Aorta (tissue), 5 donors: Measurements from ENCODE around the gene PSMD1. TPM values are rescaled to one million over a fixed set of nuclear protein-coding genes. Genes with fewer than 3 reads are reported as not detected.
"Not testable (repeated sequence)": the region's sequence is repeated elsewhere in the genome, so short reads cannot be mapped to it uniquely, and the experiment has no call there.

Experiments used
- ATAC-seq: fragments of 200-7000 bp; cut with Tn5 transposase; one replicate; pipeline ENCODE4 v1.9.1; 2022; ENCODE audit warnings: moderate library complexity; ENCODE audit not compliant: low FRiP score
- DNase-seq, 2 donors: peaks; one replicate each; pipeline ENCODE4 v3.0.0-alpha.2; 2020
- H3K27ac ChIP-seq, 2 donors: one replicate each; pipeline ENCODE4 v1.5.1; 2013; ENCODE audit warnings: low read length in 2 of 2, mild to moderate bottlenecking in 2 of 2, moderate library complexity in 2 of 2, control low read depth in 1 of 2, inconsistent platforms in 1 of 2, low read depth in 1 of 2
- H3K27me3 ChIP-seq, 2 donors: one replicate each; pipeline ENCODE4 v1.6.1; 2013; ENCODE audit warnings: control low read depth in 1 of 2, low read length in 1 of 2, mild to moderate bottlenecking in 1 of 2, moderate library complexity in 1 of 2; ENCODE audit not compliant: insufficient read depth in 2 of 2, control insufficient read depth in 1 of 2
- H3K36me3 ChIP-seq, 2 donors: one replicate each; pipeline ENCODE4 v1.6.1; 2013; ENCODE audit warnings: control low read depth in 1 of 2, low read length in 1 of 2, mild to moderate bottlenecking in 1 of 2; ENCODE audit not compliant: insufficient read depth in 2 of 2, control insufficient read depth in 1 of 2
- H3K4me1 ChIP-seq, 2 donors: one replicate each; pipeline ENCODE4 v1.6.1; 2013; ENCODE audit warnings: low read length in 2 of 2, control low read depth in 1 of 2, mild to moderate bottlenecking in 1 of 2, moderate library complexity in 1 of 2; ENCODE audit not compliant: insufficient read depth in 2 of 2, control insufficient read depth in 1 of 2
- H3K4me3 ChIP-seq, 2 donors: one replicate each; pipeline ENCODE4 v1.5.1; 2013; ENCODE audit warnings: low read length in 2 of 2, control low read depth in 1 of 2, mild to moderate bottlenecking in 1 of 2
- H3K9me3 ChIP-seq: one replicate; pipeline ENCODE4 v1.6.1; 2013; ENCODE audit warnings: mild to moderate bottlenecking, low read length; ENCODE audit not compliant: control insufficient read depth
- WGBS, 2 donors: extraction: QIAGEN DNeasy Blood & Tissue Kit; methylation state at CpG; one replicate each; pipeline ENCODE4 v1.1.7; 2013; 5-methylcytosine and 5-hydroxymethylcytosine counted together
- intact Hi-C, 2 donors: fragments of 100-400 bp; cut with DNase I; formaldehyde crosslinking; loops; one replicate each; pipeline versions ENCODE4 v1.14.2 to v1.15.0; 2022
- polyA plus RNA-seq, 2 donors: library from polyadenylated mRNA; stranded (reverse); fragments of 200-250 nt; gene quantifications; one replicate each; pipeline ENCODE4 v1.2.3, GENCODE V29; 2013
- total RNA-seq, 2 donors: library from RNA; stranded (reverse); fragmentation: NEBNext Ultra II Directional; extraction: Animal tissue kit (Norgen Biotek cat#: 25700); gene quantifications; one replicate each; pipeline ENCODE4 v1.2.1, GENCODE V29; 2021
- donor health status: healthy with polysubstance abuse.
- donor health status: Bipolar disorder and iron deficiency.
- donor health status: DM: no; HTN: no; CAD: no.
- donor health status: DM: no; HTN: no; CAD: no.
- donor health status: DM: yes; HTN: yes; CAD: no.

Gene PSMD1
- total and polyA plus RNA-seq, 4 donors, result 27.8 to 69.7 (median 51.5) TPM

DNA sequence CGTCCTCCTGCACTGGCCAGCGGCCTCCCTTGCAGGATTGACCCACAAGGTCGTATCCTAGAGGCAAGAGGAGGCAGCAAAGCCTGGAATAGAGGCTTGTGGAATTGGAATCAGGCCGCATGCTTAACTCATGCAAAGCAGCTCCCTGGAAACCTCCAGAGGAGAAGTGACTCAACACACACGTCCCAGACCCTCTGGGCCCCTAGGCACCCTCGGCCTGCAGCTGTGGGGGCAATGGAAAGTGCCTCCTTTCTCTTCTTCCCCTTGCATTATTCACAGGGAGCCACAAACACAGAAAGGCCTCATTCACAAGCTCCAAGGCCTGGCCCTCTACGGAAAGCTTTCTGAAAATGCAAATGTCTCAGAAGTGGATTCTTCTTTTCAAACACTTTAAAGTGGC is 41.2 kb upstream of the PSMD1 start:
- no peak for ATAC-seq
- WGBS, 2 donors, result 86 to 92% methylated on average over 7 of the region's 7 CpGs
- intact Hi-C loops, result no loop called here

DNA sequence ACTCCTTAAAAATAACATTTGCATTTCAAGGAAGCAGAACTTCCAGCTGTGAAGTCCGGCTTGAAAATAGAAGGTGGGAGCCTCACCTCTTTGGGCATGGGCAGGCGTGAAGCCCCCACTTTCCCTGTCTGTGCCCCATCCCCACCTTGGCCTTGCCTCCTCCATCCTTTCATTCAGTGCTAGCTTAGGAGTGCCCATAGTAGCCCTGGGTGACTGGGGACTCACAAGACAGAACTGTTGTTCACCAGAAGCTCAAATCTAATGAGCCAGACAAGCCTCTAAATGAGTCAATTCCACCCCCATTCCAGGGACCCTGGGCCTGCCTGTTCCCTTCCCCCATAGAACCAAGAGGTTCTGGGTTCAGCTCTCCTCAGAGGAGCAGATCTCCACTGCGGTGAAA is 40.7 kb upstream of the PSMD1 start:
- no peak for DNase-seq
- peaks cover 2% of the 10 kb centered on the region for H3K9me3 ChIP-seq
- no peaks in the 10 kb centered on the region for H3K4me1 ChIP-seq
- H3K36me3 ChIP-seq, result no peaks in the 10 kb centered on the region
- intact Hi-C loops, result no loop called here
- no peaks in the 10 kb centered on the region for H3K27me3 ChIP-seq
- no peak overlapping the region for H3K27ac ChIP-seq
- no peak overlapping the region for H3K4me3 ChIP-seq
- no peak for ATAC-seq
- WGBS, 2 donors, result 91 to 96% methylated on average over 3 of the region's 3 CpGs

More for the DNA sequence above, 41.2 kb upstream of the PSMD1 start:
- Histone ChIP-seq H3K36me3 (no peaks in the 10 kb centered on the region), H3K9me3 (no peaks in the 10 kb centered on the region), H3K4me3 (no peak overlapping the region), H3K4me1 (no peaks in the 10 kb centered on the region), H3K27me3 (no peaks in the 10 kb centered on the region), H3K27ac (no peak overlapping the region)
- DNase-seq, result no peak

DNA sequence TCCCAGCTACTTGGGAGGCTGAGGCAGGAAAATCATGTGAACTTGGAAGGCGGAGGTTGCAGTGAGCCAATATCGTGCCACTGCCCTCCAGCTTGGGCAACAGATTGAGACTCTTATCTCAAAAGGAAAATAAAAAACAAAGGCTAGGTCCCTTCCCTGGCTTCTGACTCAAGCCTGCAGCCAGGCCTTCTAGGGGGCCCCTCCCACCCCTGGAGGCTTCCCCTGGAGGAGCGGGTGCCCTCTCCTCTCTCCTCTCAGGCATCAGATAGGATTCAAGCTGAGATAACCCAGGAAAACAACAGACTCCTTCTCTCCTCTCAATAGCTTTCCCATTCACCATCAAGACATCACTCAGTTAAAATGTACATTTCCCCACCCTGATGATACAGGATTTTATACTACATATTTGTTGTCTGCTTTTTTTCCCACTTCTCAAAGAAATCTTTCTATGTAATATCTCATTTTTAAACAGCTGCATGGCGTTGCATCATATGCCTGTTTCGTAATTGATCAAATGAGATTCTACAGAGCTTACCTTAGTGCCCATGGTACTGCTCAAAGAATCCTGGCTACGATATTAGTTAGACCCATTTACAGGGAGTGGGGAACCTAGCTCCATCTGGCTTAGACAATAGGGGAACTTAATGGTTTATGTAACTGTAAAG is 40.0 kb upstream of the PSMD1 start:
- intact Hi-C loops, result no loop called here
- Histone ChIP-seq H3K4me1 (no peaks in the 10 kb centered on the region), H3K36me3 (no peaks in the 10 kb centered on the region), H3K27me3 (no peaks in the 10 kb centered on the region), H3K27ac (no peak overlapping the region), H3K4me3 (no peak overlapping the region), H3K9me3 (peaks cover 2% of the 10 kb centered on the region)
- DNase-seq (no peak), ATAC-seq (no peak)
- WGBS, 2 donors, result 63 to 68% methylated on average over 6 of the region's 6 CpGs

DNA sequence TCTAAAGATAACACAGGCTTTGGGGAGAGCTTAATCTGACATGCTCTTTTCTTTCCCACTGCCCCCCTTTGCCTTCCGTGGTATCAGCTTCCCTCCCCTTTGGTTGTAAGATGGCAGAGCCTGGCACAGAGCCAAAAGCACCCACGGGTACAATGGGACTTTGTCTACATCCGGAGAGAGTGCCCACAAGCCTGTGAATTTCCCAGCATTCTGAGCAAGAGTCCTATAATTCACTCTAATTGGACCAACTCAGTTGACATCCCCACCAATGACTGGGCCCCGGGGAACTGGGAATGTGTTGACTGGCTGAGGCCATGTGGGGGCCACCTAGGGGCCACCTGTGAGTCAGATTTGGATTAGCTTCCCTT is 39.5 kb upstream of the PSMD1 start:
- Histone ChIP-seq H3K27me3 (no peaks in the 10 kb centered on the region), H3K4me3 (no peak overlapping the region), H3K9me3 (peaks cover 2% of the 10 kb centered on the region), H3K4me1 (no peaks in the 10 kb centered on the region), H3K27ac (no peak overlapping the region), H3K36me3 (no peaks in the 10 kb centered on the region)
- 40 to 45% methylated on average over 4 of the region's 4 CpGs for WGBS, 2 donors
- DNase-seq (no peak), ATAC-seq (no peak)
- intact Hi-C loops, result no loop called here

DNA sequence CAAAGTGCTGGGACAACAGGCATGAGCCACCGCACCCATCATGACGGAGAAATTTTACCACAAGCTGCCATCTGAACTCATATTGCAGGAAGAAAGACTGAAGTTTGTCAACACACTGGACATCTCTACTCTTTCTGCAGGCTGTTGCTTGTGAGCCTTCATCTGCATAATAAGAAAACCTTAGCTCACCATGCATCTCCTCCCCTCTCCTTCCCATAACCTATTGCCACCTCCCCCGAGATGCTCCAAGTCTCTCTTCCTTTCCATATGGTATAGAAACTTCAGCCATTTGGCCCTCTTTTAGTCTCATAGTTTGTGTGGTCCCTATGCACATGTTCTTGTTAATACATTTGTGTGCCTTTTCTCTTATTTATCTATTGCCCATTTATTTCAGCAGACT is 38.5 kb upstream of the PSMD1 start:
- Histone ChIP-seq H3K36me3 (no peaks in the 10 kb centered on the region), H3K4me3 (no peak overlapping the region), H3K27ac (no peak overlapping the region), H3K27me3 (no peaks in the 10 kb centered on the region), H3K9me3 (peaks cover 2% of the 10 kb centered on the region), H3K4me1 (no peaks in the 10 kb centered on the region)
- ATAC-seq, result no peak
- WGBS, 2 donors, result 94 to 96% methylated on average over 3 of the region's 3 CpGs
- intact Hi-C loops, result no loop called here
- no peak for DNase-seq

DNA sequence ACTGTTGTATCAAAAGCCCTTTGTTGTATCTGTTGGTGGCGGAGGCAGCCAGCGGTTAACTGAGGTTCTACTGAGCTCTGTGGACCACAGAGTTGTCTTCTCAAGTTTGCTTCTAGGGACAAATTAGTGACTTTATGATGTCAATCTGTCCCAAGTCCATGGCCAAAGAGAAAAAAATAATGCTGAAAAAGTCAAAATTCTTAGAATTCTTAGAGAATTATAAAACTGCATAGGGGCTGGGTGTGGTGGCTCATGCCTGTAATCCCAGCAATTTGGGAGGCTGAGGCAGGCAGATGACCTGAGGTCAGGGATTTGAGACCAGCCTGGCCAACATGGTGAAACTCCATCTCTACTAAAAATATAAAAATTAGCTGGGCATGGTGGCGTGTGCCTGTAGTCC is 31.6 kb upstream of the PSMD1 start:
- H3K27me3 ChIP-seq, H3K27ac ChIP-seq, H3K36me3 ChIP-seq, intact Hi-C loops, H3K4me3 ChIP-seq, ATAC-seq, H3K4me1 ChIP-seq, DNase-seq, H3K9me3 ChIP-seq: not testable (repeated sequence)
- WGBS, 2 donors, result 93 to 95% methylated on average over 3 of the region's 3 CpGs

DNA sequence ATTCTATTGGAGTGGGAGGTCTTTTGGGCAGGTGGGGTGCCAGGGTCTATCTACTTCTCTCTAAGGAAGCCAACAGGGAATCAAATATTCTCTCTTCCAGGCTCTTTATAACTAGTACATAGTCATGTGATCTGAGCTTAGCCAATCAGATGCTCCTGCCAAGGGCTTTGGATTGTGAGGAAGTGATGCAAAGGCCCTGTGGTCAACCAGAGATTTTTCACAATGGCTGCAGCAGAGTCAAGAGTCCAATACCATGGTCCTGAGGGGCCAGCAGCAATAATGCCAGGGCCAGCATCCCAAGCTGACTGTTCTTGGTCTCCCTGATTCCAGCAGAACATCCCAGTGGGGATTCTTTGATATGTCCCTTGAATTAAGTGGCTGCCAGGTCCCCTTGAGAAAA is 27.8 kb upstream of the PSMD1 start:
- H3K4me3 ChIP-seq, result no peak overlapping the region
- H3K9me3 ChIP-seq, result peaks cover 1% of the 10 kb centered on the region
- no peak for ATAC-seq
- no peak overlapping the region for H3K27ac ChIP-seq
- DNase-seq, result no peak
- no peaks in the 10 kb centered on the region for H3K4me1 ChIP-seq
- H3K36me3 ChIP-seq, result no peaks in the 10 kb centered on the region
- intact Hi-C loops, result no loop called here
- peaks cover 0 to 2% of the 10 kb centered on the region in 2 donors for H3K27me3 ChIP-seq

DNA sequence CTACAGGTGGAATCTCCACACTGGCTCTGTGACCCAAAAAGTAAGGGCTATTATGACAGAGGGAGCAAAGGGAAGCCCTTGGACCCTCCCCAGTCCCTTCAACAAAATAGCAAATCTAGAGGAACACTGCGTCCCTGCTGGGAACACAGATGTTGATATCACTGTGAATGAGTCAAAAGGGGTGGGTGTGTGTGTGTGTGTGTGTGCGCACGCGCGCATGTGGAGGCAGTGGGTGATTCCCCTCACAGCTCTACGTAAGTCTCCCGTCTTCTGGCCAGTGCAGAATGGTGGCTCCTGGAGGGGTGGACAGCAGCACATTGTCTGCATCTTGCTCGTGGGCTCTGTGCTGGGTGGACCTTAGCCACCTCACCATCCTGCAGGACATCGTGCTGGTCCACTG is 27.1 kb upstream of the PSMD1 start:
- 88 to 91% methylated on average over 9 of the region's 9 CpGs for WGBS, 2 donors
- DNase-seq (no peak), ATAC-seq (no peak)
- Histone ChIP-seq H3K27ac (no peak overlapping the region), H3K36me3 (no peaks in the 10 kb centered on the region), H3K4me3 (no peak overlapping the region), H3K27me3 (no peaks in the 10 kb centered on the region), H3K4me1 (no peaks in the 10 kb centered on the region), H3K9me3 (peaks cover 1% of the 10 kb centered on the region)
- intact Hi-C loops, result no loop called here

DNA sequence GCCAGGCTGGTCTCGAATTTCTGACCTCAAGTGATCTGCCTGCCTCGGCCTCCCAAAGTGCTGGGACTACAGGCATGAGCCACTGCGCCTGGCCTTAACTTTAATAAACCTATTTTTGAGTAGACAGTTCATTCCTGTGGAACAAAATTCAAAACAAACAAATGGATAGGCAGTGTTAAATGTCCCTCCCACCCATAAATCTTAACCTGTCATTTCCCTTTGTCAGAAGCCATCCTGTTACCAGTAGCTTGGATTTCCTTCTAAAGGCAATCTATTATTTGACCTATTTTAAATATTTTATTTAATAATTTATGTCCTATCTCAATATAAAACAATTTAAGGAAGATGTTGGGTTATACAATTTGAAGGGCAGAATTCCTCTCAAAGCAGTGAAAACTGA is 25.9 kb upstream of the PSMD1 start:
- Histone ChIP-seq H3K4me3 (no peak overlapping the region), H3K4me1 (no peaks in the 10 kb centered on the region), H3K27ac (no peak overlapping the region), H3K36me3 (no peaks in the 10 kb centered on the region), H3K27me3 (no peaks in the 10 kb centered on the region), H3K9me3 (peaks cover 1% of the 10 kb centered on the region)
- WGBS, 2 donors, result 92 to 97% methylated on average over 3 of the region's 3 CpGs
- intact Hi-C loops, result no loop called here
- no peak for ATAC-seq
- no peak for DNase-seq
